GM12873 (cell line): ENCODE data around the gene ORC6.

ENCODE experiments used
- TF ChIP-seq, protein P1 (sequence below): IDR thresholded peaks from 2 replicates; pipeline ENCODE4 v1.5.1; 2012; ENCODE audit warnings: low read depth, mild to moderate bottlenecking, moderate library complexity, low read length, control low read depth; ENCODE audit not compliant: insufficient read depth; ENCODE audit errors: missing control alignments

ORC6 gene

DNA sequence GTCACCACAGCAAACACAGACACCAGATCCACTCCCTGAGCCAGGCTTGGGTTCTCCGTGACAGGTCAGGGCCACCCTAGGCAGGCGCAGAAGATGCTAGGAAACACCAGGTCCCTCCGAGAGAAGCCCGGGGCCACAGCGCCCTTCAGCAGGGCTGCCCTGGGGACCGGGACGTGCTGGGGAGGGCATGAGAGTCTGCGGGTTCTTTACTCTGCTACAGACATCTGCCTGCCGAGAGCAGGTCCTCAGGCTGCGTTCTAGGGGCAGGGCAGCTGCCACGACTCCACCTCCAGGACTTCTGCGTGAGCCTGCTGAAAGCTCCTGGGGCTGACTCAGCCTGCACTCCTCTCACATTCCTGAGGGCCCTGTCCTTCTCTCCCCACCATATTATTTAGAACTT is 47.2 kb downstream of the ORC6 start:
- TF ChIP-seq, protein P1, sequence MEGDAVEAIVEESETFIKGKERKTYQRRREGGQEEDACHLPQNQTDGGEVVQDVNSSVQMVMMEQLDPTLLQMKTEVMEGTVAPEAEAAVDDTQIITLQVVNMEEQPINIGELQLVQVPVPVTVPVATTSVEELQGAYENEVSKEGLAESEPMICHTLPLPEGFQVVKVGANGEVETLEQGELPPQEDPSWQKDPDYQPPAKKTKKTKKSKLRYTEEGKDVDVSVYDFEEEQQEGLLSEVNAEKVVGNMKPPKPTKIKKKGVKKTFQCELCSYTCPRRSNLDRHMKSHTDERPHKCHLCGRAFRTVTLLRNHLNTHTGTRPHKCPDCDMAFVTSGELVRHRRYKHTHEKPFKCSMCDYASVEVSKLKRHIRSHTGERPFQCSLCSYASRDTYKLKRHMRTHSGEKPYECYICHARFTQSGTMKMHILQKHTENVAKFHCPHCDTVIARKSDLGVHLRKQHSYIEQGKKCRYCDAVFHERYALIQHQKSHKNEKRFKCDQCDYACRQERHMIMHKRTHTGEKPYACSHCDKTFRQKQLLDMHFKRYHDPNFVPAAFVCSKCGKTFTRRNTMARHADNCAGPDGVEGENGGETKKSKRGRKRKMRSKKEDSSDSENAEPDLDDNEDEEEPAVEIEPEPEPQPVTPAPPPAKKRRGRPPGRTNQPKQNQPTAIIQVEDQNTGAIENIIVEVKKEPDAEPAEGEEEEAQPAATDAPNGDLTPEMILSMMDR: no peak

DNA sequence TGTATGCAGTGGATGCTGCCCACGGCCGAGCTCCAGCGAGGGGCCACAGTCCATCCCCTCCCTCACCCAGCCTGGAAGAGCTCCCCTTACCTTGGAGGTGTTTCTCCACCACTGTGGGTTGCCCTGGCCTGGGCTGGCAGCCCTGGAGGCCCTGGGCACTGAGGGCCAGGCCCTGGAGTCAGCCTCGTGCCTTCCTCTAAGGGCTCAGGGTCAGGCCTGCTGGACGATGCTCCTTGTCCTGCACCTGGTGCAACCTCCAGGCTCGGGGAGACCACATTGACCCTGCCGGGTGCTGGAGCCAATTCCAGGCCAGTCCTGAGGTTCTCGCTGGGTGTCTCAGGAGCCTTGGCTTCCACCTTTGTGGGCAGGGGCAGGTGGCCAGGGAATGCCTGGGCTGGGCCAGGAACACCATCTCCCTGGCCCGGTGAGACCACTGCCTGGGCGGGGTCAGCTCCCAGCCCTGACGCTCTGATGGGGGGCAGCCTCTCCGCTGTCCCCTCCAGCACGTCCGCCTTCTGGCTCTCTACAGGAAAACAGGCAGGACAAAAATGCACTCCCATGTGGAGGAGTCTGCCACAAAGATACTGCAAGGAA is 48.3 kb downstream of the ORC6 start:
- TF ChIP-seq, protein P1: no peak

DNA sequence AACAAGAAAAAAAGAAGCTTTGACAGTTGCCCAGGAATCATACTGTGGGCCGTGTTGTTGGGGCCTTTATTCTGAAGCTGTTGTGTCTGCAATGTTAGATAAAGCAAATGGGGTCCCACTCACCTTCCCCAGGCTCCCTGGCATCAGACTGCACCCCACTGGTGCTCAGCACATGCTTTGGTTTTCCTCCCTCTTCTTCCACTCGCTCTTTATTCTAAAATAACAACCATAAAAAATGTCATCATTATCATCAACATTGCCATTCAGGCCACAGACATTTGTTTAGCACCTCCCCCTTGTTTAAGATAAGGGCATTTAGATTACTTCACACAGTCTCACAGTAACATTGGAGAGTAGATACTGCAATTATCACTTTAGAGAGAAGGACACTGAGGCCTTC is 50.5 kb downstream of the ORC6 start:
- TF ChIP-seq, protein P1: no peak

DNA sequence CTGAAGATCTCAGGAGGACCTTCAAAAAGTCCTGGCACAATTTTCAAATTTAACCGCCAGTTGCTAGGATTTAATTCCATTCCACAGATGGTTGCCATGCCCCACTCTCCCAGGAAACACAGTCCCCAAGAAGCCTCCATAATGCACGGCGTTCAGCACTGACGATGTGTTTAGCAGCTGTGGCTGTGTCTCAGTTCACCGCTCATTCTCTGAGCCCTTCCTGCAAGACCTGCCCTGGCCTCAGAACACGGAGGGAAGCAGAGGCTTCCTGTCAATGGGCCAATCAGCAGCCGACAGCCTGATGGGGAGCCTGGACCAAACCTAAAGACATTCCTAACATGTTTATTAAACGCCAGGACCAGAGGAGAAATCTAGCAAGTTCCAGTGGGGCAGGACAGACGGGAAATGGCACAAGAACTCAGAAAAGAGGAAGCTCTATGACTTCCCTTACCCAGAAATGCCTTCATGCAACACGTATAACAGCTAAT is 53.8 kb downstream of the ORC6 start:
- TF ChIP-seq, protein P1: no peak

DNA sequence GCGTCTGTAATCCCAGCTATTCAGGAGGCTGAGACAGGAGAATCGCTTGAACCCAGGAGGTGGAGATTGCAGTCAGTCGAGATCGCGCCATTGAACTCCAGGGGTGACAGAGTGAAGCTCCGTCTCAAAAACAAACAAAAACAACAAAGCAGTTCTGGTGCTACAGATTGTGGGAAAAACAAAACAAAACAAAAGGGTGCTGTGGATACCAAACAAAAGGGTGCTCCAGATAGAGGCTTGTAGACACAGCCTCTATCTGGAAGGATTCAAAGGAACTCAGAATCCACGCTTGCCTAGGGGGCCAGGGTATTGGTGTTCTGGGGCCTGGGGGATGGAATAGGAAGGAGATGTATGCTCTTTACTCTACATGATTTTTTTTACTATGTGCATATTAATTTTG is 56.2 kb downstream of the ORC6 start:
- TF ChIP-seq, protein P1: no peak

DNA sequence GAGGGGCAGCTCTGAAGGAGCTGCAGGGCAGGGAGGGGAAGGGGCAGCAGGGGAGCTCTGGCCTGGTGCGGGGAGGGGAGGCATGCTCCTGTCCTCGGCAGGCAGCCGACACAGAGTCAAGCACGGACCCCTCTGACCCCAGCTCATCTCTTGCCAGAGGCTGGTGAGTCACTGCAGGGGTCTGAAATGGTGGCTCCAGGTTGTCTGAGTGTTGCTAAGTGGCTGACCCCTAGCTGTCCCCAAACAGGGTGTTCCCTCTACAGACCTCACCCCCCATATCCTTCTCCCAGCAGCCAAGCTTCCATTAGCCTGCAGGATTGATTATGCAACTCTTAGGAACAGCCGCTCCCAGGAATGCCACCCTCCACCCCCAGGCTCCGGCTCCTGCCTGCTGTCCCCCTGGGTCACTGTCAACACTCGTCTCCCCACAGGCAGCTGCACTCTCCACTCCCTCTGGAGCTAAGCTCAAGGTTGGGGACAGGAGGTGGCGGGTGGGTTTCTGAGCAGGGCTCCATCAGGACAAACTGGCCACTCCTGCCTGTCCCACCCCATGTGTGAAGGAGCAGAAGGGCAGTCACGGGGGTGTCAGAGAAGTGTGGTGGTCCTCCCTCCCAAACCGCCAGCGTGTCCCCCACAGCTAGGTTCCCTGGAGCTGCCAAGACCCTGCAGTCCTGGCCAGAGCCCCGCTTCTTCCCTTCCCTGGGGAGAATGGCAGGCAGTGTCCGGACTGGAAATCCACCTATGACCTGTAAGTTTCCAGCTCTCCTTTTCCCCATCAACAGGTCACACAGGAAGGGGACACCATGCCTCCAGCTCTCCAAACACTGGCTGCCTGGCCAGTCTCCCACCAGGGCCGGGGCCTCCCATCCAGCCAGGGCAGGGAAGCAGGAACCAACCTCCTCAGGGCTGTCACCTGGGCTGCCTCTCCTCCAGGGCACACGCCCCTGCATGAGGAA is 57.6 kb downstream of the ORC6 start:
- TF ChIP-seq, protein P1: no peak
